GM19463 (cell line): ENCODE results near the gene DEFB121.
"Not testable (repeated sequence)": the region's sequence is repeated elsewhere in the genome, so short reads cannot be mapped to it uniquely, and the experiment has no call there.

Source experiments
- ATAC-seq: cut with Tn5 transposase; IDR thresholded peaks from one replicate; pipeline ENCODE4 v1.9.1; 2021; ENCODE audit warnings: mild to moderate bottlenecking, moderate library complexity; ENCODE audit not compliant: unreplicated experiment

The DEFB121 gene

GRCh38 chr20:31364272-31364671 is 41.7 kb downstream of the DEFB121 start:
- ATAC-seq: not testable (repeated sequence)

- ATAC-seq: no peak
Measured at GRCh38 chr20:31363295-31363694, 42.7 kb downstream of the DEFB121 start.

GRCh38 chr20:31355981-31356380 is 50.0 kb downstream of the DEFB121 start:
- no peak for ATAC-seq
